ENCODE data around the gene TTC7B. TPM values are rescaled to one million over a fixed set of nuclear protein-coding genes. Genes with fewer than 3 reads are reported as not detected.

TTC7B gene
- total RNA-seq, 1 donor from 2014 or later: 55.5 TPM

- Histone ChIP-seq H3K27ac (replicated peaks) (peak overlapping the region; percentile 98), H3K36me3 (peaks cover 16% of the 10 kb centered on the region), H3K4me1 (peaks cover 29% of the 10 kb centered on the region), H3K27me3 (ENCODE audit: low read depth) (no peaks in the 10 kb centered on the region), H3K9me3 (replicated peaks) (peaks cover 24% of the 10 kb centered on the region), H3K4me3 (no peak overlapping the region)
- no peak for DNase-seq
- peak; percentile 71 for TF ChIP-seq CTCF (IDR thresholded peaks at IDR 0.05; ENCODE audit: borderline replicate concordance)
- intact Hi-C loops (cut with micrococcal nuclease): no loop called here
These were observed 55.5 kb downstream of the TTC7B start for GRCh38 chr14:90760591-90761316.

GRCh38 chr14:90760078-90760444 lies 56.2 kb downstream of the TTC7B start:
- H3K27ac ChIP-seq (replicated peaks): peak overlapping the region; percentile 98
- peaks cover 16% of the 10 kb centered on the region for H3K36me3 ChIP-seq

GRCh38 chr14:90759370-90760077 lies 56.7 kb downstream of the TTC7B start:
- intact Hi-C loops (cut with micrococcal nuclease): no loop called here
- no peak for DNase-seq
- peaks cover 29% of the 10 kb centered on the region for H3K4me1 ChIP-seq
- H3K4me3 ChIP-seq: peak overlapping the region; percentile 72
- no peaks in the 10 kb centered on the region for H3K27me3 ChIP-seq (ENCODE audit: low read depth)
- no peak for TF ChIP-seq CTCF (IDR thresholded peaks at IDR 0.05; ENCODE audit: borderline replicate concordance)
- peaks cover 15% of the 10 kb centered on the region for H3K36me3 ChIP-seq
- H3K9me3 ChIP-seq (replicated peaks): peaks cover 23% of the 10 kb centered on the region
- H3K27ac ChIP-seq (replicated peaks): peak overlapping the region; percentile 98

More at GRCh38 chr14:90760078-90760444, 56.2 kb downstream of the TTC7B start:
- no peaks in the 10 kb centered on the region for H3K27me3 ChIP-seq (ENCODE audit: low read depth)
- peaks cover 24% of the 10 kb centered on the region for H3K9me3 ChIP-seq (replicated peaks)
- no peak for DNase-seq
- peaks cover 29% of the 10 kb centered on the region for H3K4me1 ChIP-seq
- H3K4me3 ChIP-seq: no peak overlapping the region
- TF ChIP-seq CTCF (IDR thresholded peaks at IDR 0.05; ENCODE audit: borderline replicate concordance): no peak
- intact Hi-C loops (cut with micrococcal nuclease): no loop called here

- peaks cover 9% of the 10 kb centered on the region for H3K36me3 ChIP-seq
- no peak for TF ChIP-seq CTCF (IDR thresholded peaks at IDR 0.05; ENCODE audit: borderline replicate concordance)
- intact Hi-C loops (cut with micrococcal nuclease): no loop called here
These were observed 57.3 kb downstream of the TTC7B start for GRCh38 chr14:90758959-90759358.

GRCh38 chr14:90758028-90758889 lies 58.0 kb downstream of the TTC7B start:
- TF ChIP-seq CTCF (IDR thresholded peaks at IDR 0.05; ENCODE audit: borderline replicate concordance): peak; percentile 90
- H3K27ac ChIP-seq (replicated peaks): peak overlapping the region; percentile 98
- no peaks in the 10 kb centered on the region for H3K27me3 ChIP-seq (ENCODE audit: low read depth)
- H3K4me1 ChIP-seq: peaks cover 29% of the 10 kb centered on the region
- H3K9me3 ChIP-seq (replicated peaks): peaks cover 10% of the 10 kb centered on the region
- intact Hi-C loops (cut with micrococcal nuclease): no loop called here
- peaks cover 3% of the 10 kb centered on the region for H3K36me3 ChIP-seq
- peak; percentile 92 for DNase-seq
- peak overlapping the region; percentile 72 for H3K4me3 ChIP-seq

More at GRCh38 chr14:90758959-90759358, 57.3 kb downstream of the TTC7B start:
- H3K27ac ChIP-seq (replicated peaks): peak overlapping the region; percentile 98
- peaks cover 29% of the 10 kb centered on the region for H3K4me1 ChIP-seq
- H3K4me3 ChIP-seq: peak overlapping the region; percentile 72
- H3K9me3 ChIP-seq (replicated peaks): peaks cover 17% of the 10 kb centered on the region
- peak; percentile 74 for DNase-seq
- H3K27me3 ChIP-seq (ENCODE audit: low read depth): no peaks in the 10 kb centered on the region

All from left ventricle myocardium inferior (tissue), 1 donor.